NCI-H146 treated with DMSO at 0.1 percent for 48 hours (cell line): ENCODE data around the gene PIM2.
A peak's percentile ranks its signal among the peaks of the same experiment; 100 is the strongest.

Source experiments
- DNase-seq: peaks from one replicate; lab custom pipeline; 2025; ENCODE audit not compliant: unreplicated experiment; lab: John Stamatoyannopoulos, UW

Gene PIM2

DNA sequence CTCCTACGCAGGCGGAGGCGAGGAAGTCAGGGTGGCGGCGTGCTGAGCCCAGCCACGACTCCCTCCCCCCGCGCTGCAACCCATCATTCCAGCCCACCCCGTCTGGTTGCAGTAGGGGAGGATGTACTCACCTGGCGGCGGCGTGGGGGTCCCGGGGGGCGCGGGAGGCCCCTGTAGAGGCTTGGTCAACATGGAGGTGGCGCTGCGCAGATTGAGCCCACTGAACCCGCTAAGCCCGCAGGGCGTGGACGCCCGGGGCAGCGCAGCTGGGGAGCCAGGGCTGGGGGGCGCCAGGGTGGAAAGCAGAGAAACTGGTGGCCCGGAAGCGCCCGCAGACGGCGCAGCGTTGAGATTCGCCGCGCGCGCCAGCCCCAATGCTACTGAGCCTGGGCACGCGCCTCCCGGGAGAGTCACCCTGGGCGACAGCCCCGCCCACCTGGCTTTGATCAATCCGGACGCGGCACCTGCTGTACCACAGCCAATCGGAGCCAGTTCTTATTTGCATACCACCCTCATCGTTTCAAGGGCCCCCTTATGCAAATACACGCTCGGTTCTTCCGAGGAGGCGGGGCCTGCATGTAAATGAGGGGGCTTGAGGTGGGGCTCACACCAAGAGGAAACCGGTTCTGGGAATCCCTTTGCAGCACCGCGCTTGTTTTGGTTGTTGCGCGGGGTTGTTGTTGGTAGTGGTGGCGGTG, at the start of gene PIM2:
PIM2 (minus strand) TSS at position 382 of the 698 bp plus-strand sequence; CDS start at position 192, 190 bp downstream.
- peak; percentile 91 for DNase-seq

GRCh38 chrX:48968377-48968776, 49.6 kb upstream of the PIM2 start:
- DNase-seq: no peak

- no peak for DNase-seq
Measured at GRCh38 chrX:48966796-48967579, 48.2 kb upstream of the PIM2 start.

DNA sequence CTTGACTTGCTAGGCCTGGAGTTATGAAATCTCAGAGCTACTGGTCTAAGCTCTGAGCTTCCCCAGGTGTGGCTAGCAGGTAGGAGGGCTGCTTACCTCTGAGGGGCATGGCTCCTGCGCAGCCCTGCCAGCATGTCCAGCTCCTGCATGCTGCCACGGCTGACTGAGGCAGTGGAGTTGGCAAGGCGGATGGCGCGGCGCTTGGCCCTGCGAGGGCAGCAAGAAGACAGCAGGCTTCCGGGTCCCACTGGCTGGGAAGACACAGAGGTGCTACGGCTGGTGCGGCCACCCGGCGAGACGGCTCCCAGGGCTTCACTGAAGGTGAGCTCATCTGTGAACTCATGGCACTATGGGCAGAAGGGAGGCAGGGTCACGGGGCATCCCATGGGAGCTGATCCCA, 47.1 kb upstream of the PIM2 start:
- DNase-seq: no peak

DNA sequence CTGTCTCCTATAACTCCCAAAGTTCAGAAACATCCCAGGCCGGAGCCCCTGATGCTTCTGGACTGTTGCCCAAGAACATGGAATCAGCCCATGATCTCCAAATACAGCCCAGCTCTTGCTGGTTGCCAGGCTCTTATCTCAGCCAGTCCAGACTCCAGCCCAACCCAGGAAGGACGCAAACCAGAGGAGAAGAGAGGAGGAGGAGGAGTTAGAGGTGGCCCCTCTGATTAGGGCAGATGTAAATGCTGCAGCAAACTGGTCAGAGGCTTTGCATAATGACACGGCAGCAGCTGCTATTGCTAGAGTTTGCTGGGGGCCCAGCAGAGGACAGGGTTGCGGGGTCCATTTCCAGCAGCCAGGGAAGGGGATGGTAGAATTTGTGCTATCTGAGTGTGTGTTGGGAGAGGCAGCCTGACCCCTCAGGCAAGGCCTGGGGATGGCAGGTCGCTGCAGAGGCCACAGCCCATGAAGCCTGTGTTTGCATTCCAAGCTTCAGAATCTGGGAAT, 42.8 kb upstream of the PIM2 start:
- no peak for DNase-seq

- DNase-seq: no peak
Measured at GRCh38 chrX:48960291-48960690, 41.5 kb upstream of the PIM2 start.

DNA sequence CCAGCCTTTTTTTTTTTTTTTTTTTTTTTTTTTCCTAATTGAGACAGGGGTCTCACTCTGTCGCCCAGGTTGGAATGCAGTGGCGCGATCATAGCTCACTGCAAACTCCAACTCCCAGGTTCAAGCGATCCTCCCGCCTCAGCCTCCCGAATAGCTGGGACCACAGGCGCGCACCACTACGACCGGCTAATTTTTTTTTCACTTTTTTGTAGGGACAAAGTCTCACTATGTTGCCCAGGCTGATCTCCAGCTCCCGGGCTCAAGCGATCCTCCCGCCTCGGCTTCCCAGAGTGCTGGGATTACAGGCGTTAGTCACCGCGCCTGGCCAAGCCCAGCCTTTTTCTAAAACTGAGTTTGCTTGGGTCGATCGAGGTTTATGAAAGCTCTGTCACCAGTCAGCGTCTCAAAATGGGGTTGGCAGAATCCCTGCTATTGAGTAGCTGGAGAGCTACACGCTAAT, 39.8 kb upstream of the PIM2 start:
- no peak for DNase-seq

DNA sequence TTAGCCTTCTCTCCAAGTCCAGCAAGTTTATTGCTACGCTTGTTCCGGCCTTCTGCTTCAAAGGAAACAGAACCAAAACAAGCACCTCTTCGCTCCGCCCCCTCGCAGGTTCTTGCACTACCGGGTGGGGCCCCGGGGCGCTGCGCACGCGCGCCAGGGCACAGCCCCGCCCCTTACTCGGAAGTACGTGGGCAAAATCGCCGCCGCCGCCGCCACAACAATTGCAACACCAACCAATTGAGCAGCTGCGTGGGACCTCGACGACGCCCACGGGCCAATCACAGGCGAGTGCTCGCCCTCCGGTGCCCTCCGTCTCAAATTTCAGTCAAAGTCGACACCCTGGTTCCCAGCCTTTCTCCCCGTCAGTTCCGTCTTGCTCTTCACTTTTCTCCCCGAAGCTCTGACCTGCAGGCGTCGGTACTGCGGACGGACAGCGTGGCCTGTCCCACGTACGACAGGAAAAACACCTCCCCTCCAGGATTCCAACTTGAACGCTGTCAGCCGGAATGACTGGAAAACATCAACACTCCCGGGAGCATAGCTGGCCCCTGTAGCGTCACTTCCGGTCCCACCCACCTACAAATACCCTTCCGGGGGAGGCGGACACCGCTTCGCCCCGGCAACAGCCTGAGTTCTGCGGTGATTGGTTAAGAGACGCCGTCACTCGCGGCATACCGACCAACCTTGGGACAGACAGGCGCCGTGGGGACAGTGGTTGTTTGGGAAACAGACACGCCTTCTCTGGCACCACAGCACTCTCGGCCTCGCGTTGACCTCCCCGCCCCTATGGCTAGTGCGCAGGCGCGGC, 39.2 kb upstream of the PIM2 start:
- peak; percentile 94 for DNase-seq

DNA sequence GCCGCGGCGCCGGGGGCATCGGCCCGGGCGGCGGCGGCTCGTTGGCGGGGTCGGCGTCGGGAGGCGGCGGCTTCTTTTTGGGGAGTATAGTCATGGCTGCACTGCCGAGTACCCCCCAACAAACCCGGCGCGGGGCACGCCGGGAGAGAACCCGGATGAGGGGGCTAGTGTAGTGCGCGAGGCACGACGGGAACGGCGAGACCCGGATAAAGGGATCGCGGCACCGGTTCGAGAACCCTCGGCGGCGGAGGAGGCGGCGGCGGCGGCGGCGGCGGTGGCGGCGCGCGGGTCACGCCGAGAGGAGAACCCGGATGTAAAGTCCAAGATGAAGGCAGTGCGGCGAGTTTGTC, 38.6 kb upstream of the PIM2 start, which contains the start of gene OTUD5:
OTUD5 (minus strand) TSS at position 131 of the 350 bp plus-strand sequence; CDS start at position 94, 37 bp downstream.
- DNase-seq: no peak

DNA sequence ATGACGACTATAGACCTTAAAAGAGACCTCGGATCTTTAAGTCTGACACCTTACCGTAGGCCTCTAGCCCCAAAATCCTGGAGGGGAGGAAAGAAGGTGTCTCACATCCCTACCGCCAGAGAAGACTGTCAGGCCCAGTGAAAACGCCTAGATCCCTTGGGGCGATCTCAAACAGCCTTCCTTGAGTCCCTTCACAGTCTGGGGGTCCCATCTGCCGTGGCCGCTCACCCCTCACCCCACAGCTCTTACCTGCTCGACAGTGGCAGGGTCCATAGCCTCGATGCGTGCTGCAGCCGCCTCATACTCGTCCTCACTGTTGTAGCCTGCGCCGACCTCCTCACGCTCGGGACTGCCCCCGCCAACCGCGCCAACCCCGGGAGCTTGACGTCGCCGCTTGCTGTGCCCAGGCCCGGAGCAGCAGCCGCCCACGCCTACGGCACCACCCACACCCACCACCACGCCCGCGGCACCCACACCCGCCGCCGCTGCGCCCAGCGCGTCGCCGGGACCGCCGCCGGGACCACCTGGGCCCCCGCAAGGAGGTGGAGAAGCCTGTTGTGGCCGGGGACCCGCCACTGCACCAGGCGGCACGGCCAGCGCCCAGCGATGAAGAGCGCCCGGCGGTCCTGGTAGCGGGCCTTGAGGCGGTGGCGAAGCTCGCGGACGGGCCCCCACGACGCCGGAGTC, 38.0 kb upstream of the PIM2 start:
- no peak for DNase-seq

DNA sequence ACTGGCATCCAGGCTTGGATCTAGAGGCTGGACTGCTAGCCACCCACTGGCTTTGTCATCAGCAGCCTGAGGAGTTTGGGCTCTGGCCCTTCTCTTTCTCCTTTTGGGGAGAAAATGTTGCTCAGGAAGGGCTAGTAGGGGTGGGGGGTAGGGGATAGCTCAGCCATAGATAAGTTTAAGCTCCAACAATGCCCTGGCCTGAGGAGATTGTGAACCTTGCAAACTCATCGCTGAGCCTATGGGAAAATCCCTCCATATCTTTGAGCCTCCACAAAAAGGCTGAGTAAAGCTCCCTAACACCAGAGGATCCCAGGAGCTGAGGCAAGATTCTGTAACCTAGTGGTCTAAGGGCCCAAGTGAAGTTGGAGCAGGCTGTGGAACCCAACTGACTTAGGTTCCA, 29.8 kb upstream of the PIM2 start:
- no peak for DNase-seq

GRCh38 chrX:48945517-48946348, 26.9 kb upstream of the PIM2 start:
- no peak for DNase-seq

- no peak for DNase-seq
Measured at GRCh38 chrX:48942895-48943294, 24.1 kb upstream of the PIM2 start.

- DNase-seq: no peak
Measured at GRCh38 chrX:48940404-48940955, 21.7 kb upstream of the PIM2 start.

DNA sequence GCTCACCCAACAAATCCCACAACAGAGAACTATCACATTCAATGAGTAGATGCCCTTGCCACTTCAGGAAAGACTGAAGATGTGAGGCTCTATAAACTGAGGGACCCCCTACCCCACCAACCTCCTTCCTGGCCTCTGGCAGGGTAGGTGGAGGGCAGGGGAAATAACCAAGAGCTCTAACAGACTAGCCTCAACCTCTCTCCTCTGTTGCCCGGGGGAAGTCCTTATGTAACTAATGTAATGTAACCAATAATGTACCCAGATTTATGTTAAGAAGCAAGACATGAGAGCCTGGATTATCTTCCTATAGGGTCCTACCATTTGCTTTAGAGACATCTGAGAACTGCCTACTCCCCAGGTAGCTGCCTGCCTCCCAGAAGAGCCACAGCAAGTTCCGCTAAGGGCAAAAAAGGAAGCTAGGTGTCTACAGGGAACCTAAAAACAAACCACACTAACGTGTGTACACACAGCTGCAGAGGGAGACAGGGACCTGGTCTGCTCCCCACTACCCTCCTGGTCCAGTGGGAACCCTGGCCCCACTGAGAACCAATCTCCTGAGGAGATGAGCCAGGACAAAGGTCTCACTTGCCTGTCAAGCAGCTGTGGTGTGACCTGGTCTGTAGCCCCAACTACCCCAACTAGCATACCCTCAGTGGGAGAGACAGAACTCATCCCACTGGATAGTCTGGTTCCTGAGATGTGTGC, 20.9 kb upstream of the PIM2 start:
- DNase-seq: no peak

DNA sequence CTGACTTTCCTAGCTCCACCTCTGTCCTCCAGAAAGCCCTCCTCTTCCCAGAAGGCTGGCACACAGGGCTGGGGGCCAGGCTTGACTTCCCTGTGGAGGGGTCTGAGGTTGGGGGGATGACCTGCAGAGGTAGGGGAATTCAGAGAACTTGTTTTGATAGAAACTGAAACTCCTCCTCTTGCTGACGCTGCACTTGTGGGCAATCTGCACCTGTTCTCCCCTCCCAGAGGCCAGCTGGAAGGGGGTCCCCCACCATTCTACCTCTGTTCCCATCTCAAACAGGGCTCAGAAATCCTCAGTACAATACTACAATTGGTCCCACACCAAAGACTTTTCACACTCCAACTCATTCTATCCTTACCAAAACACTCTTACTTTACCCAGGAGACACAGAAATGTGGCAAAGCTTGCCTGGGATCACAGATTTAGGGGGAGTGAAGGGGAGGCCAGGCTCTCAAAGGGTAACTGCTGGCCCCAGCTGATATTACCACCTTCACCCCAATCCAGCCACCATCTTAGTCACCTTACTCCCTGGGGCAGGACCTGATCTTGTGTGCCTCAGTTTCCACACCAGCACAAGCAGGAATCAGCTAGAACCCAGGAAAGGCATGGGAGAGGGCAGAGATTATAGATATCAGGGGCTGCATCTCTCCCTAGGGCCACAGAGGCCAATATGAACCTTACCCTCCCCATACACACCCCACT, 20.0 kb upstream of the PIM2 start:
- no peak for DNase-seq

GRCh38 chrX:48937054-48937907, 18.5 kb upstream of the PIM2 start:
- DNase-seq: no peak
